CD4-positive, alpha-beta T cell treated with Interferon alpha-2 for 1 hour (primary cell): ENCODE results near the gene MYO1F.

Experiments used
- DNase-seq, 2 donors: peaks; one replicate each; pipeline ENCODE4 v3.0.0-alpha.2; 2020 to 2022

Gene MYO1F

GRCh38 chr19:8489561-8490394, 87.5 kb downstream of the MYO1F start:
- DNase-seq = no peak

- no peak for DNase-seq
Observed at GRCh38 chr19:8488365-8488764, 88.9 kb downstream of the MYO1F start.

GRCh38 chr19:8487137-8487851, 89.9 kb downstream of the MYO1F start:
- DNase-seq = peak; percentile 62 to 74

- no peak for DNase-seq
Observed at GRCh38 chr19:8486661-8487136, 90.5 kb downstream of the MYO1F start.

- DNase-seq = no peak
Observed at GRCh38 chr19:8485561-8486371, 91.5 kb downstream of the MYO1F start.

GRCh38 chr19:8484331-8484894, 92.8 kb downstream of the MYO1F start:
- peak; percentile 20 to 59 for DNase-seq

- no peak for DNase-seq
Observed at GRCh38 chr19:8483165-8483564, 94.1 kb downstream of the MYO1F start.

- no peak for DNase-seq
Observed at GRCh38 chr19:8482696-8483095, 94.5 kb downstream of the MYO1F start.

- DNase-seq = no peak
Observed at GRCh38 chr19:8481616-8482015, 95.6 kb downstream of the MYO1F start.

- DNase-seq = no peak
Observed at GRCh38 chr19:8481201-8481600, 96.0 kb downstream of the MYO1F start.

GRCh38 chr19:8478598-8478997, 98.6 kb downstream of the MYO1F start:
- DNase-seq = no peak

GRCh38 chr19:8477889-8478288, 99.4 kb downstream of the MYO1F start:
- DNase-seq = no peak

- DNase-seq = no peak
Observed at GRCh38 chr19:8476524-8476923, 100.7 kb downstream of the MYO1F start.

- no peak for DNase-seq
Observed at GRCh38 chr19:8475005-8475404, 102.2 kb downstream of the MYO1F start.

GRCh38 chr19:8473648-8474476, 103.4 kb downstream of the MYO1F start:
- DNase-seq = no peak
